HUDEP-2 (cell line): ENCODE results near the gene RGP1.
A peak's percentile ranks its signal among the peaks of the same experiment; 100 is the strongest.

Source experiments
- DNase-seq, 76 experiments: peaks; one replicate each; lab custom pipeline; 2025; ENCODE audit not compliant: unreplicated experiment in 76 of 76; lab: John Stamatoyannopoulos, UW

The RGP1 gene

GRCh38 chr9:35798658-35799374, 49.7 kb downstream of the RGP1 start:
- DNase-seq = peak in 5 of 76 experiments; percentile 1 to 40 (median 6)

- no peak for DNase-seq
These were observed 51.4 kb downstream of the RGP1 start for GRCh38 chr9:35800530-35800929.

GRCh38 chr9:35801328-35802128, 52.4 kb downstream of the RGP1 start:
- DNase-seq = no peak

GRCh38 chr9:35806101-35806500, 57.0 kb downstream of the RGP1 start:
- DNase-seq = no peak
